H1 (cell line): Measurements from ENCODE around the gene EXOC3L1. TPM values are rescaled to one million over a fixed set of nuclear protein-coding genes. Genes with fewer than 3 reads are reported as not detected.

Source experiments
- CBX5 ChIP-seq: fragments of 300-800, 300-1000 bp; sonication (generic); IDR thresholded peaks from 2 replicates; pipeline ENCODE4 v1.7.1; 2016; ENCODE audit warnings: antibody characterized with exemption, low read length, low read depth
- CEBPB ChIP-seq: IDR thresholded peaks from 2 replicates; pipeline ENCODE4 v1.6.1; 2012; ENCODE audit warnings: low read depth, low read length
- CHD1 ChIP-seq: IDR thresholded peaks from 2 replicates; pipeline ENCODE4 v1.6.1; 2012; ENCODE audit warnings: low read depth, low read length, improper control_type of control experiment
- CHD7 ChIP-seq: fragments of 300-600 bp; sonication (generic); IDR thresholded peaks from 2 replicates; pipeline ENCODE4 v1.7.1; 2012; ENCODE audit warnings: low read length, moderate library complexity, mild to moderate bottlenecking, inconsistent platforms; ENCODE audit not compliant: insufficient replicate concordance
- GTF2F1 ChIP-seq: IDR thresholded peaks from 2 replicates; pipeline ENCODE4 v1.6.1; 2012; ENCODE audit warnings: low read depth, low read length, improper control_type of control experiment, borderline replicate concordance
- KDM1A ChIP-seq: fragments of 200-600, 300-600 bp; sonication (generic); IDR thresholded peaks from 2 replicates; pipeline ENCODE4 v1.7.1; 2016; ENCODE audit warnings: mild to moderate bottlenecking, low read length, borderline replicate concordance
- PHF8 ChIP-seq: fragments of 200-600 bp; sonication (generic); conservative IDR thresholded peaks from 2 replicates; pipeline ENCODE4 v1.7.1; 2012; ENCODE audit warnings: low read depth, mild to moderate bottlenecking, inconsistent platforms, low read length, moderate library complexity
- RAD21 ChIP-seq, 2 experiments: IDR thresholded peaks in 1 of 2; conservative IDR thresholded peaks in 1 of 2; 2 replicates each; pipeline ENCODE4 v1.6.1; 2011; ENCODE audit warnings: low read depth in 2 of 2, low read length in 2 of 2, improper control_type of control experiment in 1 of 2, inconsistent platforms in 1 of 2, mild to moderate bottlenecking in 1 of 2, moderate library complexity in 1 of 2
- SIX5 ChIP-seq: IDR thresholded peaks from 2 replicates; pipeline ENCODE4 v1.6.1; 2011; ENCODE audit warnings: mild to moderate bottlenecking, low read depth, low read length
- SUZ12 ChIP-seq: fragments of 200-600 bp; sonication (generic); IDR thresholded peaks from 2 replicates; pipeline ENCODE4 v1.6.1; 2012; ENCODE audit warnings: mild to moderate bottlenecking, inconsistent platforms, low read length, moderate library complexity, mixed read lengths
- TAF1 ChIP-seq: IDR thresholded peaks from 2 replicates; pipeline ENCODE4 v1.6.1; 2011; ENCODE audit warnings: mild to moderate bottlenecking, low read depth, low read length
- polyA plus RNA-seq, 7 experiments: library from polyadenylated mRNA; depleted of rRNA in 3 of 7; stranded (reverse) in 5 of 7; unstranded in 2 of 7; fragments of >200 nt in 5 of 7; fragments of 200-250 nt in 2 of 7; gene quantifications; 1 replicate in 5 of 7; 2 replicates in 1 of 7; 4 replicates in 1 of 7; pipeline versions ENCODE4 v1.2.1 to v1.2.3, GENCODE V29; 2011 to 2013; ENCODE audit warnings: missing spikeins in 2 of 7, mixed read lengths in 2 of 7
- total RNA-seq: library from RNA; stranded (reverse); fragmentation: NEBNext Ultra II Directional; extraction: Animal tissue kit (Norgen Biotek cat#: 25700); gene quantifications from 2 replicates; pipeline ENCODE4 v1.2.1, GENCODE V29; 2021

EXOC3L1 gene
- total and polyA plus RNA-seq, 2 of the 8 experiments (the other 6 are each of a cell fraction or from before 2014, with no cell fraction given) = 1.3 TPM

GRCh38 chr16:67204076-67204475, 14.1 kb upstream of the EXOC3L1 start (continued):
- TF ChIP-seq CHD7 = no peak
- TF ChIP-seq RAD21 (IDR thresholded peaks at IDR 0.05 in 1 of 2, conservative IDR thresholded peaks at IDR 0.05 in 1 of 2; ENCODE audit: low read depth in 2 of 2, low read length in 2 of 2) = no peak
- no peak for TF ChIP-seq PHF8
- no peak for TF ChIP-seq CEBPB
- TF ChIP-seq CHD1 = no peak
- TF ChIP-seq GTF2F1 = no peak
- no peak for TF ChIP-seq SUZ12
- TF ChIP-seq CBX5 = no peak
- TF ChIP-seq SIX5 = no peak
- no peak for TF ChIP-seq TAF1
- no peak for TF ChIP-seq KDM1A
